DND-41 (cell line): ENCODE results near the gene CDH23.

Experiments
- CTCF ChIP-seq: IDR thresholded peaks from 2 replicates; pipeline ENCODE4 v1.5.1; 2012; ENCODE audit warnings: borderline replicate concordance, low read length, moderate library complexity, mild to moderate bottlenecking; ENCODE audit not compliant: poor library complexity, severe bottlenecking; ENCODE audit errors: extremely low read depth
- EZH2 ChIP-seq: IDR thresholded peaks from 3 replicates; pipeline ENCODE4 v1.6.1; 2012; ENCODE audit warnings: borderline replicate concordance, low read depth, mild to moderate bottlenecking, moderate library complexity, low read length, inconsistent platforms; ENCODE audit not compliant: severe bottlenecking

- TF ChIP-seq CTCF (peak; percentile 55), EZH2 (no peak)
Observed at GRCh38 chr10:71825217-71825616, 428.5 kb downstream of the CDH23 start.
